Endodermal cell (in vitro differentiated cells): ENCODE data around the gene G6PD. TPM values are rescaled to one million over a fixed set of nuclear protein-coding genes. Genes with fewer than 3 reads are reported as not detected.
"Not testable (repeated sequence)": the region's sequence is repeated elsewhere in the genome, so short reads cannot be mapped to it uniquely, and the experiment has no call there.

ENCODE experiments used
- DNase-seq: peaks from one replicate; pipeline ENCODE4 v3.0.0-alpha.2; 2017
- H3K27ac ChIP-seq: 2 replicates; pipeline ENCODE4 v1.5.1; 2013; ENCODE audit warnings: mild to moderate bottlenecking, low read depth, low read length, moderate library complexity
- H3K27me3 ChIP-seq: 2 replicates; pipeline ENCODE4 v1.6.1; 2013; ENCODE audit warnings: mild to moderate bottlenecking, low read length, moderate library complexity; ENCODE audit not compliant: insufficient read depth, control insufficient read depth, poor library complexity, severe bottlenecking
- H3K36me3 ChIP-seq: 2 replicates; pipeline ENCODE4 v1.7.0; 2013; ENCODE audit warnings: mild to moderate bottlenecking, low read length, moderate library complexity; ENCODE audit not compliant: control insufficient read depth, insufficient read depth
- H3K4me1 ChIP-seq: one replicate; pipeline ENCODE4 v1.7.0; 2013; ENCODE audit warnings: low read length; ENCODE audit not compliant: control insufficient read depth, insufficient read depth
- H3K4me3 ChIP-seq: 2 replicates; pipeline ENCODE4 v1.5.1; 2013; ENCODE audit warnings: mild to moderate bottlenecking, low read length, moderate library complexity
- H3K9ac ChIP-seq: 2 replicates; pipeline ENCODE4 v1.6.1; 2013; ENCODE audit warnings: mild to moderate bottlenecking, low read length, moderate library complexity; ENCODE audit not compliant: poor library complexity, severe bottlenecking; ENCODE audit errors: extremely low read depth
- H3K9me3 ChIP-seq: 2 replicates; pipeline ENCODE4 v1.6.1; 2013; ENCODE audit warnings: mild to moderate bottlenecking, low read length, moderate library complexity; ENCODE audit not compliant: control insufficient read depth
- H3K27ac Mint-ChIP-seq: 2 replicates; pipeline ENCODE4 v1.8.0; 2020; ENCODE audit warnings: mixed read lengths
- H3K27me3 Mint-ChIP-seq: 2 replicates; pipeline ENCODE4 v1.8.0; 2021; ENCODE audit warnings: mild to moderate bottlenecking, mixed read lengths; ENCODE audit not compliant: insufficient read depth
- H3K36me3 Mint-ChIP-seq: 2 replicates; pipeline ENCODE4 v1.8.0; 2020; ENCODE audit warnings: low read depth, mixed read lengths
- H3K4me1 Mint-ChIP-seq: 2 replicates; pipeline ENCODE4 v1.8.0; 2020; ENCODE audit warnings: mixed read lengths
- H3K4me3 Mint-ChIP-seq: 2 replicates; pipeline ENCODE4 v1.8.0; 2020; ENCODE audit warnings: mild to moderate bottlenecking, moderate library complexity, mixed read lengths
- H3K9me3 Mint-ChIP-seq: 2 replicates; pipeline ENCODE4 v1.8.0; 2020; ENCODE audit warnings: mild to moderate bottlenecking, mixed read lengths
- WGBS, 2 experiments: methylation state at CpG; one replicate each; pipeline versions ENCODE4 v1.1.5 to v1.1.7; 2013; ENCODE audit warnings: missing lambda C conversion rate in 2 of 2, mixed read lengths in 1 of 2; ENCODE audit not compliant: insufficient coverage in 1 of 2, insufficient read length in 1 of 2; 5-methylcytosine and 5-hydroxymethylcytosine counted together
- total RNA-seq, 2 donors: library from RNA; stranded (reverse); fragmentation: NEBNext Ultra II Directional in 1 of 2; extraction: Animal tissue kit (Norgen Biotek cat#: 25700) in 1 of 2; gene quantifications; 2 replicates in 1 of 2; 3 replicates in 1 of 2; pipeline ENCODE4 v1.2.1, GENCODE V29; 2021
- TF ChIP-seq, protein P1 (sequence below): fragments of 200-600 bp; sonication (generic); conservative IDR thresholded peaks from 2 replicates; pipeline ENCODE4 v1.5.0; 2021; ENCODE audit warnings: antibody characterized with exemption, mild to moderate bottlenecking

G6PD gene
- total RNA-seq, 2 donors from 2014 or later: 71.7 to 81.4 TPM

DNA sequence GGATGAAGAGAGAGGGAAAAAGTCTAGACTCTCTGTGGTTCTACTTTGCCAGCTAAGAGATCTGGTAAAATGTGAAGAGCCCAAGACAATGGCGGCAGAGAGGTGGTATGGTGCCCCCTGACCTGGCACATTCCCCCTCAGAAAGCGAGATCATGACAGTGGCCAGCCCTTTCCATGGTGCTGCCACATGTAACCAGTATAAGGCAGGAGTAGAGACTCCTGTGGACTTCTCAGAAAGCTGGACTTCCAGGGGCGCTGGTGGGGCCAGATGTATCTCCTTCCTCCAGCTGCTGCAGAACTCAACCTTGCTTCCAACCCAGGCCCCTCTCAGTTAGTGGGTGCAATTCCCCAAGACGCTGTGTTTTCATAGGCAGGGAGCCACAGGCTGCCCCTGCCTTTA, 47.8 kb upstream of the G6PD start:
- no peak overlapping the region for H3K27ac ChIP-seq
- H3K9ac ChIP-seq: no peak overlapping the region
- DNase-seq: no peak
- Mint-ChIP-seq H3K27ac (no peak overlapping the region), H3K9me3 (peaks cover 72% of the 10 kb centered on the region), H3K36me3 (no peaks in the 10 kb centered on the region), H3K27me3 (peaks cover 23% of the 10 kb centered on the region), H3K4me3 (no peak overlapping the region), H3K4me1 (no peaks in the 10 kb centered on the region)
- H3K4me1 ChIP-seq: no peaks in the 10 kb centered on the region
- TF ChIP-seq, protein P1, sequence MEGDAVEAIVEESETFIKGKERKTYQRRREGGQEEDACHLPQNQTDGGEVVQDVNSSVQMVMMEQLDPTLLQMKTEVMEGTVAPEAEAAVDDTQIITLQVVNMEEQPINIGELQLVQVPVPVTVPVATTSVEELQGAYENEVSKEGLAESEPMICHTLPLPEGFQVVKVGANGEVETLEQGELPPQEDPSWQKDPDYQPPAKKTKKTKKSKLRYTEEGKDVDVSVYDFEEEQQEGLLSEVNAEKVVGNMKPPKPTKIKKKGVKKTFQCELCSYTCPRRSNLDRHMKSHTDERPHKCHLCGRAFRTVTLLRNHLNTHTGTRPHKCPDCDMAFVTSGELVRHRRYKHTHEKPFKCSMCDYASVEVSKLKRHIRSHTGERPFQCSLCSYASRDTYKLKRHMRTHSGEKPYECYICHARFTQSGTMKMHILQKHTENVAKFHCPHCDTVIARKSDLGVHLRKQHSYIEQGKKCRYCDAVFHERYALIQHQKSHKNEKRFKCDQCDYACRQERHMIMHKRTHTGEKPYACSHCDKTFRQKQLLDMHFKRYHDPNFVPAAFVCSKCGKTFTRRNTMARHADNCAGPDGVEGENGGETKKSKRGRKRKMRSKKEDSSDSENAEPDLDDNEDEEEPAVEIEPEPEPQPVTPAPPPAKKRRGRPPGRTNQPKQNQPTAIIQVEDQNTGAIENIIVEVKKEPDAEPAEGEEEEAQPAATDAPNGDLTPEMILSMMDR: no peak
- H3K27me3 ChIP-seq: no peaks in the 10 kb centered on the region
- no peak overlapping the region for H3K4me3 ChIP-seq
- peaks cover 12% of the 10 kb centered on the region for H3K9me3 ChIP-seq
- WGBS, 2 experiments: 80 to 88% methylated on average over 1 to 4 of the region's 4 CpGs
- H3K36me3 ChIP-seq: no peaks in the 10 kb centered on the region

DNA sequence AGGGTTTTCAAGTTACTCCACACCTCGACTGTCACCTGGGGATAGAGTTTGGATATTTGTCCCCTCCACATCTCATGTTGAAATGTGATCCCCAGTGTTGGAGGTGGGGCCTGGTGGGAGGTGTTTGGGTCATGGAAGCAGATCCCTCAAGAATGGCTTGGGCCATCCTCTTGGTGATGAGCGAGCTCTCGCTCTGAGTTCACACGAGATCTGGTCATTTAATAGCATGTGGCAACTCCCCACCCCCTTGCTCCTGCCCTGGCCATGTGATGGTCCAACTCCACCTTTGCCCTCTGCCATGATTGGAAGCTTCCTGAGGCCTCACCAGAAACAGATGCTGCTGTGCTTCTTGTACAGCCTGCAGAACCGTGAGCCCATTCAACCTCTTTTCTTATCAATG, 46.6 kb upstream of the G6PD start:
- H3K9me3 Mint-ChIP-seq: peaks cover 63% of the 10 kb centered on the region
- H3K27me3 Mint-ChIP-seq: peaks cover 18% of the 10 kb centered on the region
- Histone ChIP-seq H3K4me1 (no peaks in the 10 kb centered on the region), H3K36me3 (no peaks in the 10 kb centered on the region), H3K9ac (no peak overlapping the region), H3K27me3 (no peaks in the 10 kb centered on the region), H3K4me3 (no peak overlapping the region), H3K9me3 (peaks cover 12% of the 10 kb centered on the region), H3K27ac (no peak overlapping the region)
- H3K27ac Mint-ChIP-seq: no peak overlapping the region
- H3K4me1 Mint-ChIP-seq: no peaks in the 10 kb centered on the region
- H3K36me3 Mint-ChIP-seq: no peaks in the 10 kb centered on the region
- TF ChIP-seq, protein P1: no peak
- DNase-seq: no peak
- no peak overlapping the region for H3K4me3 Mint-ChIP-seq
- 95% methylated on average over 4 of the region's 5 CpGs; no CpG with 5 or more reads in 1 of the 2 experiments for WGBS, 2 experiments

DNA sequence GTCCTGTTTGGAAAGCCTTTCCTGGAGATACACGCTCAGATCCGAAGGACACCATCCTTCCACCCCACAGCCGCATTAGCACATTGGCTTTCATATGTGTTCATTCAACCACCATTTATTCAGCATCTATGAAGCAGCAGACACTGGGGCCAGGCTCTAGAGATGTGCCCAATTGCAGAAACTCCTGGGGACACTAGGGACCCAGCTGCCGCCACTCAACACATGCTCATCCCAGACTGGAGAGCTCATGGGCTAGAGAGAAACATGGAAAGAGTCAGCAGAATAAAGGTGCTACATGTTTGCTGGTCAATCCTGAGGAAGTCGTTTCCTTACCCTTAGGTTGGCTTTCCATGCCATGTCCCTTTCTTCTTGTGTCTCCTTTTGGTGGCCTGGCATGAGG, 45.9 kb upstream of the G6PD start:
- Histone ChIP-seq H3K27me3 (no peaks in the 10 kb centered on the region), H3K9ac (no peak overlapping the region), H3K27ac (no peak overlapping the region), H3K9me3 (peaks cover 7% of the 10 kb centered on the region), H3K4me1 (no peaks in the 10 kb centered on the region), H3K36me3 (no peaks in the 10 kb centered on the region), H3K4me3 (no peak overlapping the region)
- Mint-ChIP-seq H3K36me3 (no peaks in the 10 kb centered on the region), H3K9me3 (peaks cover 56% of the 10 kb centered on the region), H3K27ac (no peak overlapping the region), H3K27me3 (peaks cover 18% of the 10 kb centered on the region), H3K4me3 (no peak overlapping the region), H3K4me1 (no peaks in the 10 kb centered on the region)
- DNase-seq: no peak
- WGBS, 2 experiments: 80 to 94% methylated on average over 1 to 5 of the region's 5 CpGs
- TF ChIP-seq, protein P1: no peak

DNA sequence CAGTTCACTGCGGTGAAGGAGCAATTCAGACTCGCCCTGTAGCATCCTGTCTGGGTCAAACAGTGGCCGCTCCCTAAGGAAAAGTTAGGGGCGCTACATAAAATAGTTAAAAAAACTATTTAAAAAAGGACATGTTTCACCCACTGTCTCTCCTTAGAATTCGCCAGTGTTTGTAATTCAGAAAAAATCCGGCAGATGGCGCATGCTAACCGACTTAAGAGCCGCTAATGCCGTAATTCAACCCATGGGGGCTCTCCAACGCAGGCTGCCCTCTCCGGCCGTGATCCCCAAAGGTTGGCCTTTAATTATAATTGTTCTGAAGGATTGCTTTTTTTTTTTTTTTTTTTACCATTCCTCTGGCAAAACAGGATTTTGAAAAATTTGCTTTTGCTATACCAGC, 43.8 kb upstream of the G6PD start:
- H3K4me1 ChIP-seq, H3K27ac ChIP-seq, H3K27me3 ChIP-seq, H3K9ac ChIP-seq, H3K36me3 Mint-ChIP-seq, DNase-seq, H3K4me3 ChIP-seq, H3K36me3 ChIP-seq, H3K9me3 ChIP-seq, H3K27ac Mint-ChIP-seq, H3K4me3 Mint-ChIP-seq, H3K4me1 Mint-ChIP-seq: not testable (repeated sequence)
- Mint-ChIP-seq H3K27me3 (peaks cover 18% of the 10 kb centered on the region), H3K9me3 (peaks cover 38% of the 10 kb centered on the region)
- no CpG with 5 or more reads among the region's 13 CpGs for WGBS, 2 experiments

DNA sequence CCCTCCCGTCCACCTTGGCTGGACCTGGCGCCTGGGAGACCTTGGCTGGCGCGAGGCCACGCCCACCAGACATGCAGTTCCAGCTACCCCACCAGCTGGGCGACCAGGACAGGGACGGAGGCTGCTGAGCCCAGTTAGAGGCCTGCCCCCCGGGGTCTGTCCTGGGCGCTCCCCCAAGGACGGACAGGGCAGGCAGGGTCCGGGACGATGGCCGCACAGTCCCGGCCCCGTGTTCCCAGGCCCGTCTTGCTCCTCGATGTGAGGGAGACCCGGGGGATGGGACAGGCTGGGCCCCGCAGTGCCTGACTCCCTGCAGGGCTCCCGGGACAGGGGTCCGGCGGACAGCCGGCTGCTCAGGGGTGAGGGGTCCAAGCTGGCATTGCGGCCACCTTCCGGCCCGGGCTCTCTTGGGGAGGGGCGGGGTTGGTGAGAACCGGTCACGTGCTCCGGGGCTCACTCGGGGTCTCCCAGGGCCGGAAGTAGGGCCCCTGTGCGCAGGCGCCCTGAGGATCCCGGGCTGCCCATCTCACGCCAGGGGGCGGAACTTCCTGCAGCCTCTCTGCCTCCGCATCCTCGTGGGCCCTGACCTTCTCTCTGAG, 38.0 kb upstream of the G6PD start, which contains the start of gene CTAG1A:
Gene CTAG1A, plus strand, starts transcription at position 549 of the 599 bp plus-strand sequence. CDS start 74 bp downstream, outside the sequence.
- not testable (repeated sequence) for H3K9me3 ChIP-seq, H3K4me3 ChIP-seq, H3K27ac Mint-ChIP-seq, H3K36me3 Mint-ChIP-seq, H3K27me3 Mint-ChIP-seq, H3K4me1 ChIP-seq, DNase-seq, H3K9me3 Mint-ChIP-seq, H3K36me3 ChIP-seq, H3K9ac ChIP-seq, H3K27me3 ChIP-seq, H3K4me3 Mint-ChIP-seq, H3K4me1 Mint-ChIP-seq, H3K27ac ChIP-seq
- no CpG with 5 or more reads among the region's 39 CpGs for WGBS, 2 experiments
